GM19238 (cell line): ENCODE results near the gene BTBD2.

ENCODE experiments used
- DNase-seq: peaks from one replicate; pipeline ENCODE4 v3.0.0; 2011; ENCODE audit warnings: low spot score; ENCODE audit not compliant: insufficient read length

Gene BTBD2

GRCh38 chr19:2015608-2015950, at the start of gene BTBD2:
Gene BTBD2, minus strand, starts transcription at chr19:2015714. Its CDS starts 11 bp downstream, at chr19:2015703.
- DNase-seq: no peak

DNA sequence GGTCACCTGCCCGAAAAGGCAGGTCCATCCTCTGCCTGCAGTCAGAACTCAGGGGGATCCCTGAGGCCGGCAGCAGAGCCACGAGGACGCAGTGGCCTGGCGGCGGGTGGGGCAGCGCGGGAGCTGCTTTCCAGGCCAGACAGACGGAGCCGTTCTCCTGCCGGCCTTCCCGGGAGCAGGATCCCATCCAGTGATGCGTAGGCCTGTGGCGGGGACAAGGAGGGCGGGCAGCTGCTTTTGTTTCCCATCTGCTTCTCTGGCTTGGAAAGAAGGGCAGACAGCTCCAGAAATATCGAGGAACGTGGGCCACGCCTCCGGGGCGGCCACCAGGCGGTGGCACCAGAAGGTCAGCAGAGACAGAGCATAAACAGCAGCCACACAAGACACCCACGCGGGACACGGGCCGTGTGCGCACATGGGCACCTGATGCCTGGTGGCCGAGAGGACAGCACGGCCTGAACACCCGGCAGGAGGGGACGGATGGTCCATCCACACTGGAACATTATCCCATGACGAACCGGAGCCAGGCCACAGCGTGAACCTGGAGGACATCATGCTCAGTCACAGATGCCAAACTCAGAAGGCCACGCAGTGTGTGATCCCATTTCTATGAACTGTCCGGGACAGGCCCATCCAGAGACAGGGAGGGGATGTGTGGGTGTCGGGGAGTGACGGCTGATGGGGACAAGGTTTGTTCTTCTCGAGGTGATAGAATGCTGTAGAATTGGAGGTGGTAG, 49.4 kb upstream of the BTBD2 start:
- no peak for DNase-seq

- no peak for DNase-seq
These were observed 48.9 kb upstream of the BTBD2 start for GRCh38 chr19:2064395-2064787.

GRCh38 chr19:2063824-2064223, 48.3 kb upstream of the BTBD2 start:
- no peak for DNase-seq

GRCh38 chr19:2062770-2063169, 47.3 kb upstream of the BTBD2 start:
- no peak for DNase-seq

- no peak for DNase-seq
These were observed 46.8 kb upstream of the BTBD2 start for GRCh38 chr19:2062389-2062729.

- DNase-seq: peak; percentile 98
These were observed 46.2 kb upstream of the BTBD2 start for GRCh38 chr19:2061495-2062388.

GRCh38 chr19:2060884-2061494, 45.5 kb upstream of the BTBD2 start:
- DNase-seq: no peak

DNA sequence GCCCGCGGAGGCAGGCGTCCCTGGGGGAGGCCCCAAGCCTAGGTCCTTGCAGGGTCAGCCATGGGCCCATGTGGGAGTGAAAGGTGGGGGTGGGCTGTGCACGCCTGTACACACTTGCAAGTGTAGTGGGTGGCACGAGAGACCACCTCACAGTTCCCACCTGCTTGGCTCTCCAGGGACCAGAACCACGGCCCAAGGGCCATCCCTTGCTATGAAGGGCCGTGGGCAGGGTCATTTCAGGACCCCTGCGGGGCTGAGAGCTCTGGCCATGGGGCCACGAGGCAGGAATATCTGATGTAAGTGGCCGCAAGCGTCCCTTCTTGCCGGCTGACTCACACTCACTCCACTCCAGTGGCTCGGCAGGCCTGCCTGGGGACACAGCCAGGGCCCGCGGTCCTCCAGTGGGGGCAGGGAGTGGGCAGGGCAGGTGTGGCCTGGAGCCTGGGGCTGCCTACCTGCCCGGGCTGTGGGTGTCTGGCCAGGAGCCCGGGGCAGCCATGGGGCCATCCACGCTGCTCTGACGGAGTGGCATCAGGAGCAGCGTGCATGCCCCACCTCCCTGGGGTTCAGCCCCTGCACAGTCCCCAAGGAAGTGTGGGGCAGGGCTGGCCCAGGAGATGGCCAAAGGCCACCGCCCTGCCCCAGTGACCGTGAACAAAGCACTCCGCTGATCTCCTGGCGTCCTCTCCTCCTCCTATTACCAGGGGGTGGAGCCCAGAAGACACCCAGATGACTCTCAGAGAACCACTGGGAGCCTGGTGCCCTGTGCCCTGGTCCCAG, 44.1 kb upstream of the BTBD2 start:
- DNase-seq: no peak

- no peak for DNase-seq
These were observed 43.3 kb upstream of the BTBD2 start for GRCh38 chr19:2058570-2059421.

GRCh38 chr19:2057484-2058469, 42.3 kb upstream of the BTBD2 start:
- no peak for DNase-seq

- DNase-seq: no peak
These were observed 41.3 kb upstream of the BTBD2 start for GRCh38 chr19:2056837-2057192.

GRCh38 chr19:2055931-2056836, 40.7 kb upstream of the BTBD2 start:
- DNase-seq: no peak

DNA sequence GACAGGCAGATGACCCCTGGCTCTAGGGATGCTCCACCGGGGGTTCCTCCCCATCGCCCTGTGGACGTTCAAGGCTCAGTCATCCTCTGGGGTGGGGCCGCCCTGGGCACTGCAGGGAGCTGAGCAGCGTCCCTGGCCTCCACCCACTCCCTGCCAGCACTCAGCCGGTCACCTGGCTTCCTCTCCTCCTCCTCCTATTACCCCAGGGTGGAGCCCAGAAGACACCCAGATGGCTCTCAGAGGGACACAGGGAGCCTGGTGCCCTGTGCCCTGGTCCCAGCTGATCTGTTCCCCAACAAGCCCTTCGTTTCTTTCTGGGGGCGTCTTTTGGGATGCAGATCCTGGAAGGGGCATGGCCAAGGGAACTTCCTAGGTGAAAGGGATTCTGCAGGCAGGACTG, 39.2 kb upstream of the BTBD2 start:
- no peak for DNase-seq

DNA sequence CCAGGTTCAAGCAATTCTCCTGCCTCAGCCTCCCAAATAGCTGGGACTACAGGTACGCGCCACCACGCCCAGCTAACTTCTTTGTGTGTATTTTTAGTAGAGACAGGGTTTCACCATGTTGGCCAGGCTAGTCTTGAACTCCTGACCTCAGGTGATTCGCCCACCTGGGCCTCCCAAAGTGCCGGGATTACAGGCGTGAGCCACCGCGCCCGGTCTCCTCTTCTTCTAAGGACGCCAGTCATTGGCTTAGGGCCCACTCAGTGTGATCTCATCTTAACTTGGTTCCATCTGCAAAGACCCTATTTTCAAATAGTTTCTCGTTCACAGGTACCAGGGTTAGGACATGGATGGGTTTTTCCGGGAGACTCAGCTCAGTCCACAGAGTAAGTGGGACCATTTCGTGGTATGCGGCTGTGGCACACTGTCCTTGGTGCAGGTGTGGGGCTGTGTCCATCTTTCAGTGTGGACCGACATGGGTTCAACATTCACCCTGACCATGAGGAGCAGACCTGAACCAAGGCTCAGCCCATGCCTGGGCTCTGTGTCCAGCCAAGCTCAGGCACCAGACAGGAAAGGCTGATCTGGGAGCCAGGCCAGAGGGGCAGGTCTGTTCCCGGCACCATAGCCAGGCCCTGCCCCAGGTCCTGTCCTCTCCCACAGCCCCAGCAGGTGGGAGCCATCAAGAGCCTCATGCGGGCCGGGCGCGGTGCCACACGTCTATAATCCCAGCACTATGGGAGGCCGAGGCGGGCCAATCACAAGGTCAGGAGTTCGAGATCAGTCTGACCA, 38.3 kb upstream of the BTBD2 start:
- DNase-seq: no peak

GRCh38 chr19:2051773-2052704, 36.5 kb upstream of the BTBD2 start:
- no peak for DNase-seq
